Measurements from ENCODE around the gene TUBB1. TPM values are rescaled to one million over a fixed set of nuclear protein-coding genes. Genes with fewer than 3 reads are reported as not detected.

Gene TUBB1
- total RNA-seq, 1 experiment from 2014 or later: not detected

- H3K27me3 Mint-ChIP-seq (ENCODE audit: insufficient read depth, unreplicated experiment): no peaks in the 10 kb centered on the region
- POLR2A ChIA-PET: no interaction called here
- CTCF ChIA-PET: no interaction called here
- H3K27ac Mint-ChIP-seq (ENCODE audit: low read depth, unreplicated experiment): no peak overlapping the region
- no peaks in the 10 kb centered on the region for H3K9me3 Mint-ChIP-seq (ENCODE audit: unreplicated experiment)
- peaks cover 55% of the 10 kb centered on the region for H3K36me3 Mint-ChIP-seq (ENCODE audit: insufficient read depth, unreplicated experiment)
- no peak overlapping the region for H3K4me3 Mint-ChIP-seq (ENCODE audit: unreplicated experiment)
- peaks cover 21% of the 10 kb centered on the region for H3K4me1 Mint-ChIP-seq (ENCODE audit: insufficient read depth, unreplicated experiment)
- TF ChIP-seq CTCF (IDR thresholded peaks at IDR 0.05; ENCODE audit: unreplicated experiment): no peak
- intact Hi-C loops (cut with micrococcal nuclease): no loop called here
- DNase-seq (ENCODE audit: unreplicated experiment): no peak
- BruUV-seq (replicated peaks): no TSS peak
These were observed 32.8 kb upstream of the TUBB1 start for GRCh38 chr20:58986286-58986967.

- POLR2A ChIA-PET: no interaction called here
- H3K4me1 Mint-ChIP-seq (ENCODE audit: insufficient read depth, unreplicated experiment): peaks cover 20% of the 10 kb centered on the region
- intact Hi-C loops (cut with micrococcal nuclease): no loop called here
- H3K4me3 Mint-ChIP-seq (ENCODE audit: unreplicated experiment): no peak overlapping the region
- no peaks in the 10 kb centered on the region for H3K9me3 Mint-ChIP-seq (ENCODE audit: unreplicated experiment)
- no peaks in the 10 kb centered on the region for H3K27me3 Mint-ChIP-seq (ENCODE audit: insufficient read depth, unreplicated experiment)
- H3K27ac Mint-ChIP-seq (ENCODE audit: low read depth, unreplicated experiment): no peak overlapping the region
- peaks cover 62% of the 10 kb centered on the region for H3K36me3 Mint-ChIP-seq (ENCODE audit: insufficient read depth, unreplicated experiment)
- no peak for DNase-seq (ENCODE audit: unreplicated experiment)
- no TSS peak for BruUV-seq (replicated peaks)
- TF ChIP-seq CTCF (IDR thresholded peaks at IDR 0.05; ENCODE audit: unreplicated experiment): no peak
- CTCF ChIA-PET: no interaction called here
These were observed 32.2 kb upstream of the TUBB1 start for GRCh38 chr20:58986968-58987517.

- DNase-seq (ENCODE audit: unreplicated experiment): no peak
- H3K36me3 Mint-ChIP-seq (ENCODE audit: insufficient read depth, unreplicated experiment): peaks cover 71% of the 10 kb centered on the region
- H3K27me3 Mint-ChIP-seq (ENCODE audit: insufficient read depth, unreplicated experiment): no peaks in the 10 kb centered on the region
- H3K4me3 Mint-ChIP-seq (ENCODE audit: unreplicated experiment): no peak overlapping the region
- no peak for TF ChIP-seq CTCF (IDR thresholded peaks at IDR 0.05; ENCODE audit: unreplicated experiment)
- H3K27ac Mint-ChIP-seq (ENCODE audit: low read depth, unreplicated experiment): peak overlapping the region; percentile 62
- POLR2A ChIA-PET: no interaction called here
- peaks cover 13% of the 10 kb centered on the region for H3K4me1 Mint-ChIP-seq (ENCODE audit: insufficient read depth, unreplicated experiment)
- H3K9me3 Mint-ChIP-seq (ENCODE audit: unreplicated experiment): no peaks in the 10 kb centered on the region
- CTCF ChIA-PET: interaction anchor here (1.1 kb wide), 1 partner anchor 30 kb away, joined by 4 read pairs; no protein-coding TSS in a partner anchor
- intact Hi-C loops (cut with micrococcal nuclease): no loop called here
- BruUV-seq (replicated peaks): no TSS peak
These were observed 31.3 kb upstream of the TUBB1 start for GRCh38 chr20:58987790-58988564.

GRCh38 chr20:58988565-58988882 is 30.7 kb upstream of the TUBB1 start:
- peaks cover 76% of the 10 kb centered on the region for H3K36me3 Mint-ChIP-seq (ENCODE audit: insufficient read depth, unreplicated experiment)
- intact Hi-C loops (cut with micrococcal nuclease): no loop called here
- TF ChIP-seq CTCF (IDR thresholded peaks at IDR 0.05; ENCODE audit: unreplicated experiment): no peak
- no TSS peak for BruUV-seq (replicated peaks)
- H3K27ac Mint-ChIP-seq (ENCODE audit: low read depth, unreplicated experiment): no peak overlapping the region
- no peaks in the 10 kb centered on the region for H3K27me3 Mint-ChIP-seq (ENCODE audit: insufficient read depth, unreplicated experiment)
- POLR2A ChIA-PET: interaction anchor here (1.0 to 2.1 kb wide), 2 partner anchors 21 to 109 kb away, joined by 3 to 4 read pairs; no protein-coding TSS in a partner anchor
- peaks cover 13% of the 10 kb centered on the region for H3K4me1 Mint-ChIP-seq (ENCODE audit: insufficient read depth, unreplicated experiment)
- DNase-seq (ENCODE audit: unreplicated experiment): no peak
- H3K4me3 Mint-ChIP-seq (ENCODE audit: unreplicated experiment): no peak overlapping the region
- no peaks in the 10 kb centered on the region for H3K9me3 Mint-ChIP-seq (ENCODE audit: unreplicated experiment)
- CTCF ChIA-PET: interaction anchor here (1.1 kb wide), 1 partner anchor 29 kb away, joined by 4 read pairs; no protein-coding TSS in a partner anchor
